Endothelial cell of umbilical vein (primary cell): ENCODE results near the gene SPZ1. TPM values are rescaled to one million over a fixed set of nuclear protein-coding genes. Genes with fewer than 3 reads are reported as not detected.

Experiments used
- BruUV-seq: library from RNA; stranded (reverse); fragments of 400-500 nt; replicated peaks from 2 replicates; lab custom pipeline; 2021; lab: Mats Ljungman, UMichigan
- CTCF ChIA-PET: fragments of 300-600, 350-600 bp; sonication (Branson Sonifier 250); formaldehyde crosslinking; loops from one replicate; lab custom pipeline; 2021; ENCODE audit warnings: antibody characterized with exemption, inconsistent platforms; lab: Charles Lee
- POLR2A ChIA-PET: fragments of 300-600, 350-600 bp; sonication (Branson Sonifier 250); formaldehyde crosslinking; loops from one replicate; lab custom pipeline; 2021; ENCODE audit warnings: antibody characterized with exemption, inconsistent platforms; lab: Charles Lee
- DNase-seq: peaks from one replicate; pipeline ENCODE4 v3.0.0-alpha.2; 2011; ENCODE audit warnings: low read depth, low spot score
- FAIRE-seq: peaks from 2 replicates; lab custom pipeline; 2011; peaks lifted over from hg19 to GRCh38; lab: Jason Lieb, UNC
- H2AFZ ChIP-seq: 2 replicates; pipeline ENCODE4 v1.6.0; 2012; ENCODE audit warnings: low read depth, low read length, control low read depth, inconsistent platforms
- H3K27ac ChIP-seq: 2 replicates; pipeline ENCODE4 v1.5.1; 2011; ENCODE audit warnings: low read depth, mild to moderate bottlenecking, control low read depth, low read length, moderate library complexity; ENCODE audit not compliant: insufficient read depth
- H3K27me3 ChIP-seq, 2 experiments: 2 replicates each; pipeline versions ENCODE4 v1.6.0 to v1.6.1; 2011; ENCODE audit warnings: low read length in 2 of 2, mixed read lengths in 1 of 2; ENCODE audit not compliant: control insufficient read depth in 2 of 2, insufficient read depth in 2 of 2
- H3K36me3 ChIP-seq, 2 experiments: 2 replicates in 1 of 2; 3 replicates in 1 of 2; pipeline ENCODE4 v1.5.1; 2011; ENCODE audit warnings: low read length in 2 of 2, mild to moderate bottlenecking in 1 of 2, moderate library complexity in 1 of 2; ENCODE audit not compliant: control insufficient read depth in 2 of 2, insufficient read depth in 2 of 2; ENCODE audit errors: extremely low read depth in 1 of 2
- H3K4me1 ChIP-seq: 3 replicates; pipeline ENCODE4 v1.5.1; 2011; ENCODE audit warnings: mild to moderate bottlenecking, low read length; ENCODE audit not compliant: control insufficient read depth, insufficient read depth; ENCODE audit errors: extremely low read depth
- H3K4me2 ChIP-seq: 2 replicates; pipeline ENCODE4 v1.6.1; 2011; ENCODE audit warnings: low read length, control low read depth, mixed read lengths; ENCODE audit not compliant: insufficient read depth
- H3K4me3 ChIP-seq, 3 experiments: fragments of 200-600 bp in 1 of 3; sonication (generic), shearing (Covaris generic) in 1 of 3; replicated peaks in 1 of 3; 2 replicates each; pipeline ENCODE4 v1.5.1; 2011 to 2016; ENCODE audit warnings: control low read depth in 3 of 3, low read length in 3 of 3, mild to moderate bottlenecking in 2 of 3, inconsistent platforms in 1 of 3, low read depth in 1 of 3, moderate library complexity in 1 of 3; ENCODE audit not compliant: insufficient read depth in 1 of 3
- H3K79me2 ChIP-seq: 2 replicates; pipeline ENCODE4 v1.6.0; 2012; ENCODE audit warnings: low read length, inconsistent platforms; ENCODE audit not compliant: control insufficient read depth, insufficient read depth
- H3K9ac ChIP-seq: replicated peaks from 2 replicates; pipeline ENCODE3; 2011; ENCODE audit warnings: low read length, control low read depth; ENCODE audit not compliant: insufficient read depth; ENCODE audit errors: extremely low read depth
- H3K9me1 ChIP-seq: replicated peaks from 3 replicates; pipeline ENCODE4 v1.6.0; 2011; ENCODE audit warnings: mild to moderate bottlenecking, low read length; ENCODE audit not compliant: control insufficient read depth, insufficient read depth; ENCODE audit errors: extremely low read depth
- H3K9me3 ChIP-seq: replicated peaks from 2 replicates; pipeline ENCODE4 v1.5.1; 2012; ENCODE audit warnings: low read length, inconsistent platforms; ENCODE audit not compliant: control insufficient read depth, insufficient read depth
- H4K20me1 ChIP-seq: replicated peaks from 2 replicates; pipeline ENCODE3; 2011; ENCODE audit warnings: mild to moderate bottlenecking, low read length; ENCODE audit not compliant: control insufficient read depth, insufficient read depth; ENCODE audit errors: extremely low read depth
- EZH2 ChIP-seq: IDR thresholded peaks from 2 replicates; pipeline ENCODE4 v1.6.1; 2012; ENCODE audit warnings: borderline replicate concordance, low read depth, mild to moderate bottlenecking, moderate library complexity, low read length, inconsistent platforms; ENCODE audit not compliant: severe bottlenecking
- FOS ChIP-seq: IDR thresholded peaks from 2 replicates; pipeline ENCODE4 v1.6.1; 2011; ENCODE audit warnings: mild to moderate bottlenecking, low read length, moderate library complexity, borderline replicate concordance; ENCODE audit not compliant: insufficient read depth
- GATA2 ChIP-seq: IDR thresholded peaks from 2 replicates; pipeline ENCODE4 v1.7.0; 2011; ENCODE audit warnings: low read depth, mild to moderate bottlenecking, moderate library complexity, mixed read lengths, low read length; ENCODE audit not compliant: insufficient read length, insufficient read depth
- JUN ChIP-seq: IDR thresholded peaks from 2 replicates; pipeline ENCODE4 v1.6.1; 2011; ENCODE audit warnings: borderline replicate concordance, low read depth; ENCODE audit not compliant: insufficient read length, insufficient read depth
- MYC ChIP-seq: IDR thresholded peaks from one replicate; pipeline ENCODE4 v1.6.1; 2011; ENCODE audit warnings: mild to moderate bottlenecking, low read depth, low read length
- POLR2A ChIP-seq: IDR thresholded peaks from 2 replicates; pipeline ENCODE4 v1.6.1; 2012; ENCODE audit warnings: low read depth, mild to moderate bottlenecking, control low read depth, low read length
- POLR2AphosphoS5 ChIP-seq: IDR thresholded peaks from 2 replicates; pipeline ENCODE4 v1.6.1; 2012; ENCODE audit warnings: low read depth, mild to moderate bottlenecking, control low read depth, low read length, moderate library complexity; ENCODE audit not compliant: insufficient read depth
- dilution Hi-C: fragments of 300-500 bp; cut with MboI; formaldehyde crosslinking; loops from one replicate; pipeline ENCODE4 v1.15.0; 2019; ENCODE audit warnings: low sequenced_read_pairs; ENCODE audit not compliant: extremely low pct_ligation_motif_present
- intact Hi-C: fragments of 100-400 bp; cut with micrococcal nuclease; formaldehyde crosslinking; loops from one replicate; pipeline ENCODE4 v1.10.0; 2022
- polyA plus RNA-seq, 4 experiments: library from polyadenylated mRNA; depleted of rRNA in 3 of 4; stranded (reverse) in 3 of 4; unstranded in 1 of 4; fragments of >200 nt; gene quantifications; 2 replicates each; pipeline versions ENCODE4 v1.2.1 to v1.2.3, GENCODE V29; 2011 to 2012; ENCODE audit warnings: missing spikeins in 1 of 4
- total RNA-seq: library from RNA; stranded (reverse); gene quantifications from 2 replicates; pipeline ENCODE4 v1.2.3, GENCODE V29; 2021
- TF ChIP-seq, protein P1 (sequence below), 2 donors: IDR thresholded peaks; 1 replicate in 1 of 2; 2 replicates in 1 of 2; pipeline ENCODE4 v1.5.1; 2011; ENCODE audit warnings: low read length in 2 of 2, mild to moderate bottlenecking in 2 of 2, moderate library complexity in 2 of 2, control low read depth in 1 of 2, inconsistent platforms in 1 of 2, low read depth in 1 of 2; ENCODE audit not compliant: insufficient read depth in 1 of 2; ENCODE audit errors: extremely low read depth in 1 of 2
- TF ChIP-seq, protein P2 (sequence below): IDR thresholded peaks from 2 replicates; pipeline ENCODE4 v1.6.1; 2011; ENCODE audit not compliant: insufficient read depth, insufficient read length

SPZ1 gene
- total and polyA plus RNA-seq, 2 donors (not counting 3 experiments of a cell fraction or from before 2014, with no cell fraction given) = not detected

DNA sequence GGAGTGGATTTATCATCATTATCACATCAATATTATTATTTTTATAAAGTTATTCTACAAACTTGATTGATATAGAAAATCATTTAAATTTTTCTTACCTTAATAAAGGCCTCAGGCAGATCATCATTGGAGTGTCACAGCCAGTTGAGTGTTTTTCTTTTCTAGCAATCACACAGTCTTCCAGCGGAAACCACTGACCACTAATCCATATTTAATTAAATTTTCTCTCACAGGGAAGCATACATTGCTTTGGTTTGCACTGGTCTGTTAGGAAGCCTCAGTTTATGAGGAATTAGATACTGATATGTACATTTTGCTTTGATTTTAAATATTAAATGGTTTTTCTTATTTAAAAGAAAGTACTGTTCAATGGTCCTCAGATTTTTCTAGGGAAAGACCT lies 6.7 kb downstream of the SPZ1 start:
- Histone ChIP-seq H3K27me3 (no peaks in the 10 kb centered on the region), H3K27ac (no peak overlapping the region), H4K20me1 (no peaks in the 10 kb centered on the region), H3K9me1 (no peaks in the 10 kb centered on the region), H3K9ac (no peak overlapping the region), H3K4me2 (no peak overlapping the region), H3K4me3 (no peak overlapping the region), H2AFZ (no peak overlapping the region), H3K36me3 (no peaks in the 10 kb centered on the region), H3K4me1 (no peaks in the 10 kb centered on the region), H3K9me3 (no peaks in the 10 kb centered on the region), H3K79me2 (no peaks in the 10 kb centered on the region)
- TF ChIP-seq MYC (no peak), GATA2 (no peak), JUN (no peak), EZH2 (no peak), POLR2AphosphoS5 (no peak), FOS (no peak), POLR2A (no peak)
- TF ChIP-seq, protein P1, sequence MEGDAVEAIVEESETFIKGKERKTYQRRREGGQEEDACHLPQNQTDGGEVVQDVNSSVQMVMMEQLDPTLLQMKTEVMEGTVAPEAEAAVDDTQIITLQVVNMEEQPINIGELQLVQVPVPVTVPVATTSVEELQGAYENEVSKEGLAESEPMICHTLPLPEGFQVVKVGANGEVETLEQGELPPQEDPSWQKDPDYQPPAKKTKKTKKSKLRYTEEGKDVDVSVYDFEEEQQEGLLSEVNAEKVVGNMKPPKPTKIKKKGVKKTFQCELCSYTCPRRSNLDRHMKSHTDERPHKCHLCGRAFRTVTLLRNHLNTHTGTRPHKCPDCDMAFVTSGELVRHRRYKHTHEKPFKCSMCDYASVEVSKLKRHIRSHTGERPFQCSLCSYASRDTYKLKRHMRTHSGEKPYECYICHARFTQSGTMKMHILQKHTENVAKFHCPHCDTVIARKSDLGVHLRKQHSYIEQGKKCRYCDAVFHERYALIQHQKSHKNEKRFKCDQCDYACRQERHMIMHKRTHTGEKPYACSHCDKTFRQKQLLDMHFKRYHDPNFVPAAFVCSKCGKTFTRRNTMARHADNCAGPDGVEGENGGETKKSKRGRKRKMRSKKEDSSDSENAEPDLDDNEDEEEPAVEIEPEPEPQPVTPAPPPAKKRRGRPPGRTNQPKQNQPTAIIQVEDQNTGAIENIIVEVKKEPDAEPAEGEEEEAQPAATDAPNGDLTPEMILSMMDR (IDR thresholded peaks at IDR 0.05; ENCODE audit: extremely low read depth in 1 of 2, insufficient read depth in 1 of 2, low read depth in 1 of 2, low read length in 2 of 2) = no peak
- TF ChIP-seq, protein P2, sequence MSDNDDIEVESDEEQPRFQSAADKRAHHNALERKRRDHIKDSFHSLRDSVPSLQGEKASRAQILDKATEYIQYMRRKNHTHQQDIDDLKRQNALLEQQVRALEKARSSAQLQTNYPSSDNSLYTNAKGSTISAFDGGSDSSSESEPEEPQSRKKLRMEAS = no peak
- DNase-seq = no peak
- BruUV-seq = no TSS peak
- dilution Hi-C loops = no loop called here
- intact Hi-C loops = no loop called here
- CTCF ChIA-PET = no interaction called here
- no peak for FAIRE-seq
- POLR2A ChIA-PET = no interaction called here
